ENCODE results near the gene PPOX.

- TF ChIP-seq POLR2A (IDR thresholded peaks at IDR 0.05) = no peak
- TF ChIP-seq CTCF (IDR thresholded peaks at IDR 0.05) = no peak
Observed at GRCh38 chr1:161187311-161187710, 21.1 kb downstream of the PPOX start.

Measured in upper lobe of left lung (tissue), 4 donors.